GM12873 (cell line): ENCODE results near the gene TRIM31.

Source experiments
- TF ChIP-seq, protein P1 (sequence below): IDR thresholded peaks from 2 replicates; pipeline ENCODE4 v1.5.1; 2012; ENCODE audit warnings: low read depth, mild to moderate bottlenecking, moderate library complexity, low read length, control low read depth; ENCODE audit not compliant: insufficient read depth; ENCODE audit errors: missing control alignments

The TRIM31 gene

DNA sequence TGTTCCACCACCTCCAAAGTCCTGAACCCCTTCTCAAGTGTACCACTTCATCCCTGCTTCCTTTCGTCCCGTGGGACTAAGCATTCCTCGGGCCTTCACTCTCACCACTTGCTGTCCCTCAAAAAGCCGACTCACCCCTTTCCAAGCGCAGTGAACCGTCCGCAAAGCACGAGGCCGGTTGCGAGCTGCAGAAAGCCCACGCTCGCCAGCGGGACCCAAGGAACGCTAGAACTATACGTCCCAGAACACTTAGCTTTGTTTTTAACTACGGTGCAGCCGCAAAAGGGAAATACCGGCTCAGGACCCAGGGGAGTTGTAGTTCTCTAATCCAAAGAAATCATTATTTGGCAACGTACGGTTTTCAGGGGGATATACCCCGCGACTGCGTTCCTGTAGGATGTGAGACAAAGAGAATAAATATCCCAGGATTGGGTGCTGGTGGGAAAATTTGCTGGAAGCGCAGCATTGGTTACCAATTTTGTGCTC, 52.2 kb downstream of the TRIM31 start:
- TF ChIP-seq, protein P1, sequence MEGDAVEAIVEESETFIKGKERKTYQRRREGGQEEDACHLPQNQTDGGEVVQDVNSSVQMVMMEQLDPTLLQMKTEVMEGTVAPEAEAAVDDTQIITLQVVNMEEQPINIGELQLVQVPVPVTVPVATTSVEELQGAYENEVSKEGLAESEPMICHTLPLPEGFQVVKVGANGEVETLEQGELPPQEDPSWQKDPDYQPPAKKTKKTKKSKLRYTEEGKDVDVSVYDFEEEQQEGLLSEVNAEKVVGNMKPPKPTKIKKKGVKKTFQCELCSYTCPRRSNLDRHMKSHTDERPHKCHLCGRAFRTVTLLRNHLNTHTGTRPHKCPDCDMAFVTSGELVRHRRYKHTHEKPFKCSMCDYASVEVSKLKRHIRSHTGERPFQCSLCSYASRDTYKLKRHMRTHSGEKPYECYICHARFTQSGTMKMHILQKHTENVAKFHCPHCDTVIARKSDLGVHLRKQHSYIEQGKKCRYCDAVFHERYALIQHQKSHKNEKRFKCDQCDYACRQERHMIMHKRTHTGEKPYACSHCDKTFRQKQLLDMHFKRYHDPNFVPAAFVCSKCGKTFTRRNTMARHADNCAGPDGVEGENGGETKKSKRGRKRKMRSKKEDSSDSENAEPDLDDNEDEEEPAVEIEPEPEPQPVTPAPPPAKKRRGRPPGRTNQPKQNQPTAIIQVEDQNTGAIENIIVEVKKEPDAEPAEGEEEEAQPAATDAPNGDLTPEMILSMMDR = no peak

DNA sequence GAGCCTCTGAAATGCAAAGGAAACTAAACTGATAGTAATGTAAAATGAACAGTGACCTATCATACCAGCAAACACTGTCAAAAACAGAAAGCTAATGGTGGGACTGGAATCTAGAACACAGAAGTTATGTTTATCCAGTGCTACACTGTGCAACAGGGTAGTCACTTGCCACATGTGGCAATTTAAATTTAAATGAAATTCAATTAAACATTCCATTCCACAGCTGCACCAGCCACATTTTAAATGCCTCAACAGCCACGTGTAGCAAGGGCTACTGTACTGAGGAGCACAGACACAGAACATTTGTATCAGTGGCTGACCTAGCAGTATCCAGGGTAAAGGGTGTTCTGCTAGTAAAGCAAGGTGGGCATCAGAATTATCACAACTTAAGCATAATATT, 57.4 kb downstream of the TRIM31 start:
- TF ChIP-seq, protein P1 = no peak

- TF ChIP-seq, protein P1 = no peak
Observed at GRCh38 chr6:30053682-30054081, 59.2 kb downstream of the TRIM31 start.
